K562 (cell line): ENCODE data around the gene AIMP1. TPM values are rescaled to one million over a fixed set of nuclear protein-coding genes. Genes with fewer than 3 reads are reported as not detected.

Experiments used
- ATAC-seq: fragments of 200-7000 bp; cut with Tn5 transposase; 3 replicates; pipeline ENCODE4 v1.9.1; 2020; ENCODE audit warnings: moderate library complexity
- BruUV-seq: library from RNA; stranded (reverse); fragments of 400-500 nt; replicated peaks from 2 replicates; lab custom pipeline; 2021; lab: Mats Ljungman, UMichigan
- CTCF ChIA-PET: fragments of 300-600 bp; formaldehyde crosslinking; extraction: SDS; loops from one replicate; lab custom pipeline; 2021; ENCODE audit warnings: low intra/inter-chr PET ratio; lab: Yijun Ruan, JAX
- POLR2A ChIA-PET: fragments of 300-600, 350-650 bp; sonication (Branson Sonifier 250); formaldehyde crosslinking; extraction: SDS; loops from one replicate; lab custom pipeline; 2021; ENCODE audit warnings: antibody characterized with exemption, inconsistent platforms; lab: Yijun Ruan, JAX
- DNase-seq, 4 experiments: peaks; one replicate each; pipeline versions ENCODE4 v3.0.0 to v3.0.0-alpha.2; 2011 to 2018; ENCODE audit warnings: low spot score in 3 of 4, mixed read lengths in 3 of 4; ENCODE audit errors: extremely low read depth in 1 of 4
- FAIRE-seq: peaks from 2 replicates; lab custom pipeline; 2011; peaks lifted over from hg19 to GRCh38; lab: Jason Lieb, UNC
- H2AFZ ChIP-seq: 2 replicates; pipeline ENCODE4 v1.6.0; 2011; ENCODE audit warnings: low read depth, low read length, control low read depth, inconsistent platforms
- H3K27ac ChIP-seq: fragments of 200-600 bp; 3 replicates; pipeline ENCODE4 v1.8.0; 2011; ENCODE audit warnings: low read depth, mild to moderate bottlenecking, control low read depth, inconsistent platforms, low read length, moderate library complexity, mixed read lengths; ENCODE audit errors: extremely low read depth
- H3K27me3 ChIP-seq, 2 experiments: fragments of 300-600 bp in 1 of 2; 2 replicates in 1 of 2; 3 replicates in 1 of 2; pipeline versions ENCODE4 v1.6.0 to v1.8.0; 2011; ENCODE audit warnings: inconsistent platforms in 2 of 2, low read length in 2 of 2, mild to moderate bottlenecking in 1 of 2, mixed read lengths in 1 of 2, moderate library complexity in 1 of 2; ENCODE audit not compliant: control insufficient read depth in 2 of 2, insufficient read depth in 2 of 2
- H3K36me3 ChIP-seq: fragments of 300-600 bp; 3 replicates; pipeline ENCODE4 v1.8.0; 2011; ENCODE audit warnings: mild to moderate bottlenecking, low read length, inconsistent platforms; ENCODE audit not compliant: control insufficient read depth, insufficient read depth
- H3K4me1 ChIP-seq, 2 experiments: fragments of 200-600 bp in 1 of 2; replicated peaks in 1 of 2; 2 replicates in 1 of 2; 3 replicates in 1 of 2; pipeline versions ENCODE4 v1.5.1 to v1.8.0; 2011; ENCODE audit warnings: inconsistent platforms in 2 of 2, low read length in 2 of 2, mild to moderate bottlenecking in 1 of 2, mixed read lengths in 1 of 2, moderate library complexity in 1 of 2; ENCODE audit not compliant: control insufficient read depth in 2 of 2, insufficient read depth in 2 of 2
- H3K4me2 ChIP-seq: 2 replicates; pipeline ENCODE4 v1.6.1; 2011; ENCODE audit warnings: low read length, control low read depth, inconsistent platforms, mixed read lengths; ENCODE audit not compliant: insufficient read depth
- H3K4me3 ChIP-seq: fragments of 200-600 bp; sonication (generic), shearing (Covaris generic); 2 replicates; pipeline ENCODE4 v1.5.1; 2016; ENCODE audit warnings: control low read depth, inconsistent platforms
- H3K79me2 ChIP-seq: fragments of 200-600 bp; 3 replicates; pipeline ENCODE4 v1.8.0; 2011; ENCODE audit warnings: low read length, inconsistent platforms; ENCODE audit not compliant: control insufficient read depth, insufficient read depth
- H3K9ac ChIP-seq, 2 experiments: 2 replicates each; pipeline versions ENCODE4 v1.6.0 to v1.6.1; 2011; ENCODE audit warnings: low read depth in 2 of 2, low read length in 2 of 2, control low read depth in 1 of 2, inconsistent platforms in 1 of 2, mild to moderate bottlenecking in 1 of 2, mixed read lengths in 1 of 2; ENCODE audit not compliant: insufficient read depth in 1 of 2
- H3K9me1 ChIP-seq: one replicate; pipeline ENCODE4 v1.6.0; 2011; ENCODE audit warnings: inconsistent platforms, mild to moderate bottlenecking, low read length, moderate library complexity; ENCODE audit not compliant: control insufficient read depth, insufficient read depth
- H3K9me3 ChIP-seq: replicated peaks from 2 replicates; pipeline ENCODE4 v1.5.1; 2011; ENCODE audit warnings: low read depth, low read length, inconsistent platforms; ENCODE audit not compliant: control insufficient read depth, insufficient read depth
- H4K20me1 ChIP-seq: replicated peaks from 2 replicates; pipeline ENCODE4 v1.6.1; 2011; ENCODE audit warnings: low read length, inconsistent platforms, mixed read lengths; ENCODE audit not compliant: control insufficient read depth, insufficient read depth
- DNMT1 ChIP-seq: fragments of 450-650 bp; IDR thresholded peaks from 2 replicates; pipeline ENCODE4 v1.6.1; 2016; ENCODE audit warnings: antibody characterized with exemption, mild to moderate bottlenecking
- FOSL1 ChIP-seq: fragments of 200-800 bp; sonication (Bioruptor generic); conservative IDR thresholded peaks from 2 replicates; pipeline ENCODE4 v1.6.1; 2016; ENCODE audit warnings: missing genetic modification characterization, missing compliant biosample characterization
- FUS ChIP-seq: fragments of 200-400 bp; formaldehyde crosslinking; optimal IDR thresholded peaks from 2 replicates; pipeline ENCODE3; 2017; ENCODE audit warnings: low read depth, low read length
- HLTF ChIP-seq: fragments of 450-650 bp; IDR thresholded peaks from 2 replicates; pipeline ENCODE4 v1.6.1; 2016
- JUND ChIP-seq, 2 experiments: IDR thresholded peaks; 2 replicates in 1 of 2; 3 replicates in 1 of 2; pipeline ENCODE4 v1.6.1; 2011; ENCODE audit warnings: borderline replicate concordance in 2 of 2, low read depth in 2 of 2, low read length in 2 of 2, improper control_type of control experiment in 1 of 2, missing biosample characterization in 1 of 2, missing genetic modification characterization in 1 of 2, missing genetic modification reagents in 1 of 2
- MCM2 ChIP-seq: fragments of 450-650 bp; IDR thresholded peaks from 2 replicates; pipeline ENCODE4 v1.6.1; 2017; ENCODE audit warnings: low read depth, mild to moderate bottlenecking
- MYC ChIP-seq, 2 experiments: fragments of 250-450 bp in 1 of 2; sonication (Bioruptor Pico) in 1 of 2; IDR thresholded peaks; 2 replicates each; pipeline versions ENCODE4 v1.5.1 to v1.6.1; 2012 to 2021; ENCODE audit warnings: low read depth in 2 of 2, borderline replicate concordance in 1 of 2, improper control_type of control experiment in 1 of 2, low read length in 1 of 2, mild to moderate bottlenecking in 1 of 2, moderate library complexity in 1 of 2
- NCOR1 ChIP-seq: fragments of 450-650 bp; IDR thresholded peaks from 2 replicates; pipeline ENCODE4 v1.6.1; 2016; ENCODE audit warnings: mild to moderate bottlenecking, moderate library complexity
- NFIX ChIP-seq: fragments of 250-450 bp; sonication (Bioruptor Pico); IDR thresholded peaks from 2 replicates; pipeline ENCODE4 v1.4.0; 2020; ENCODE audit warnings: low read depth, mild to moderate bottlenecking, moderate library complexity
- STAG1 ChIP-seq: sonication (generic); formaldehyde crosslinking; IDR thresholded peaks from 2 replicates; pipeline ENCODE4 v1.5.0; 2020; ENCODE audit warnings: missing genetic modification reagents, borderline replicate concordance
- ZC3H11A ChIP-seq: IDR thresholded peaks from 2 replicates; pipeline ENCODE4 v1.6.1; 2012; ENCODE audit warnings: low read depth, low read length, improper control_type of control experiment
- ZNF143 ChIP-seq: sonication (generic); formaldehyde crosslinking; IDR thresholded peaks from 2 replicates; pipeline ENCODE4 v1.9.0; 2022; ENCODE audit warnings: mild to moderate bottlenecking, missing genetic modification reagents
- ZNF253 ChIP-seq: fragments of 250-450 bp; sonication (Bioruptor Pico); conservative IDR thresholded peaks from 2 replicates; pipeline ENCODE4 v1.6.1; 2021; ENCODE audit warnings: mild to moderate bottlenecking
- ZNF830 ChIP-seq: fragments of 250-450 bp; sonication (Bioruptor Pico); IDR thresholded peaks from 2 replicates; pipeline ENCODE4 v1.5.0; 2021; ENCODE audit warnings: mild to moderate bottlenecking
- WGBS: fragments of 100-300 bp; shearing (Covaris generic); methylation state at CpG from one replicate; pipeline ENCODE4 v1.1.6; 2016; ENCODE audit warnings: low coverage, mixed read lengths; ENCODE audit not compliant: insufficient coverage; ENCODE audit errors: missing lambda C conversion rate; 5-methylcytosine and 5-hydroxymethylcytosine counted together
- in situ Hi-C: fragments of 300-500 bp; cut with MboI; formaldehyde crosslinking; loops from 4 replicates; pipeline ENCODE4 v1.15.0; 2018; ENCODE audit warnings: inconsistent platforms, mixed read lengths
- intact Hi-C: fragments of 100-400 bp; cut with micrococcal nuclease; formaldehyde crosslinking; loops from 2 replicates; pipeline ENCODE4 v1.14.2; 2022
- polyA plus RNA-seq, 8 experiments: library from polyadenylated mRNA; depleted of rRNA in 4 of 8; stranded (reverse) in 5 of 8; unstranded in 3 of 8; fragments of >200 nt; fragmentation: Nextera tagmentation in 2 of 8; fragmentation: Illumina TruSeq in 1 of 8; extraction: Ambion mirVana in 2 of 8; extraction: Trizol in 1 of 8; gene quantifications; 2 replicates each; pipeline versions ENCODE4 v1.2.1 to v1.2.3, GENCODE V29; 2011 to 2014; ENCODE audit warnings: inconsistent platforms in 1 of 8, missing spikeins in 1 of 8
- total RNA-seq, 7 experiments: library from RNA; depleted of rRNA in 6 of 7; stranded (reverse); fragments of >200 nt in 6 of 7; fragmentation: Illumina TruSeq in 2 of 7; extraction: Trizol in 2 of 7; gene quantifications; 2 replicates each; pipeline versions ENCODE4 v1.2.1 to v1.2.3, GENCODE V29; 2011 to 2021; ENCODE audit warnings: low replicate concordance in 1 of 7
- TF ChIP-seq, protein P1 (sequence below), 3 experiments: IDR thresholded peaks in 2 of 3; conservative IDR thresholded peaks in 1 of 3; 2 replicates each; pipeline ENCODE4 v1.5.1; 2011 to 2012; ENCODE audit warnings: low read length in 3 of 3, mild to moderate bottlenecking in 3 of 3, control low read depth in 2 of 3, improper control_type of control experiment in 1 of 3, inconsistent platforms in 1 of 3, low read depth in 1 of 3, mixed read lengths in 1 of 3, moderate library complexity in 1 of 3; ENCODE audit not compliant: insufficient read depth in 2 of 3
- TF ChIP-seq, protein P2 (sequence below): sonication (generic); formaldehyde crosslinking; IDR thresholded peaks from 2 replicates; pipeline ENCODE4 v1.8.1; 2023; ENCODE audit warnings: mild to moderate bottlenecking, missing genetic modification reagents
- TF ChIP-seq, protein P3 (sequence below): fragments of 200-800 bp; sonication (Bioruptor generic); IDR thresholded peaks from 2 replicates; pipeline ENCODE4 v1.6.1; 2017; ENCODE audit warnings: missing genetic modification characterization, missing compliant biosample characterization
- TF ChIP-seq, protein P4 (sequence below): fragments of 450-650 bp; IDR thresholded peaks from 2 replicates; pipeline ENCODE4 v1.6.1; 2016; ENCODE audit warnings: missing biosample characterization, missing genetic modification characterization

Gene AIMP1
- total and polyA plus RNA-seq, 9 of the 15 experiments (the other 6 are each of a cell fraction or from before 2014, with no cell fraction given) = 39.9 to 141 (median 70.1) TPM

DNA sequence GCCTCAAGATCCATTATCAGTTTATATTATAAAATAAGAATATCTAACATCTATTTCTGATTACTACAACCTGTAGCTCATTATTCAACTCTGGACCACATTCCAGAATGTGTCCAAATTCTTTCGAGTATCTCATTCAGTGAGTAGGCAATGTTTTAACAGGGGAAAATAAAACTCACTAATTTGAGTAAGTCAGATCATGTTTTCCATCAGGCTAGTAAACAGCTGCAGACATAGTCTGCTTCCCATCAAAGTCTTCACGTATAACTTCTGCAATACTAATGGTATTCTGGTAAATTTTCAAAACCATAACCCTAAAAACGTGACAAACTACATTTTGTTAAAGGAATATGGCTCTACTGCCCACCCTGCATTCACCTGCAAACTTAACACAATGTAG is 32.1 kb upstream of the AIMP1 start:
- ATAC-seq (no peak), FAIRE-seq (no peak)
- Histone ChIP-seq H3K79me2 (no peaks in the 10 kb centered on the region), H3K9me3 (no peaks in the 10 kb centered on the region), H3K9ac (no peak overlapping the region), H4K20me1 (no peaks in the 10 kb centered on the region), H3K9me1 (no peaks in the 10 kb centered on the region), H3K27me3 (no peaks in the 10 kb centered on the region)
- WGBS = 45% methylated on average over 3 of the region's 3 CpGs
- no TSS peak for BruUV-seq
- CTCF ChIA-PET = no interaction called here
- in situ Hi-C loops (no loop called here), intact Hi-C loops (no loop called here)
- TF ChIP-seq NFIX (no peak), ZNF253 (CRISPR knock-in tag) (no peak), ZC3H11A (no peak), FUS (no peak), JUND (IDR thresholded peaks at IDR 0.05; ENCODE audit: borderline replicate concordance, low read depth, low read length) (no peak), JUND (tag; IDR thresholded peaks at IDR 0.05; ENCODE audit: borderline replicate concordance, low read depth, low read length) (no peak), ZNF830 (no peak), FOSL1 (tag) (no peak), HLTF (no peak), STAG1 (CRISPR knock-in tag) (no peak), DNMT1 (no peak), ZNF143 (no peak), NCOR1 (no peak), MCM2 (no peak), MYC (IDR thresholded peaks at IDR 0.05; ENCODE audit: low read depth, low read length) (no peak), MYC (CRISPR knock-in tag; IDR thresholded peaks at IDR 0.05; ENCODE audit: borderline replicate concordance, low read depth) (no peak)
- TF ChIP-seq, protein P1, sequence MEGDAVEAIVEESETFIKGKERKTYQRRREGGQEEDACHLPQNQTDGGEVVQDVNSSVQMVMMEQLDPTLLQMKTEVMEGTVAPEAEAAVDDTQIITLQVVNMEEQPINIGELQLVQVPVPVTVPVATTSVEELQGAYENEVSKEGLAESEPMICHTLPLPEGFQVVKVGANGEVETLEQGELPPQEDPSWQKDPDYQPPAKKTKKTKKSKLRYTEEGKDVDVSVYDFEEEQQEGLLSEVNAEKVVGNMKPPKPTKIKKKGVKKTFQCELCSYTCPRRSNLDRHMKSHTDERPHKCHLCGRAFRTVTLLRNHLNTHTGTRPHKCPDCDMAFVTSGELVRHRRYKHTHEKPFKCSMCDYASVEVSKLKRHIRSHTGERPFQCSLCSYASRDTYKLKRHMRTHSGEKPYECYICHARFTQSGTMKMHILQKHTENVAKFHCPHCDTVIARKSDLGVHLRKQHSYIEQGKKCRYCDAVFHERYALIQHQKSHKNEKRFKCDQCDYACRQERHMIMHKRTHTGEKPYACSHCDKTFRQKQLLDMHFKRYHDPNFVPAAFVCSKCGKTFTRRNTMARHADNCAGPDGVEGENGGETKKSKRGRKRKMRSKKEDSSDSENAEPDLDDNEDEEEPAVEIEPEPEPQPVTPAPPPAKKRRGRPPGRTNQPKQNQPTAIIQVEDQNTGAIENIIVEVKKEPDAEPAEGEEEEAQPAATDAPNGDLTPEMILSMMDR (IDR thresholded peaks at IDR 0.05 in 2 of 3, conservative IDR thresholded peaks at IDR 0.05 in 1 of 3; ENCODE audit: insufficient read depth in 2 of 3, low read depth in 1 of 3, low read length in 3 of 3) = no peak
- TF ChIP-seq, protein P2, sequence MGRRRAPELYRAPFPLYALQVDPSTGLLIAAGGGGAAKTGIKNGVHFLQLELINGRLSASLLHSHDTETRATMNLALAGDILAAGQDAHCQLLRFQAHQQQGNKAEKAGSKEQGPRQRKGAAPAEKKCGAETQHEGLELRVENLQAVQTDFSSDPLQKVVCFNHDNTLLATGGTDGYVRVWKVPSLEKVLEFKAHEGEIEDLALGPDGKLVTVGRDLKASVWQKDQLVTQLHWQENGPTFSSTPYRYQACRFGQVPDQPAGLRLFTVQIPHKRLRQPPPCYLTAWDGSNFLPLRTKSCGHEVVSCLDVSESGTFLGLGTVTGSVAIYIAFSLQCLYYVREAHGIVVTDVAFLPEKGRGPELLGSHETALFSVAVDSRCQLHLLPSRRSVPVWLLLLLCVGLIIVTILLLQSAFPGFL (CRISPR knock-in tag) = no peak
- TF ChIP-seq, protein P3, sequence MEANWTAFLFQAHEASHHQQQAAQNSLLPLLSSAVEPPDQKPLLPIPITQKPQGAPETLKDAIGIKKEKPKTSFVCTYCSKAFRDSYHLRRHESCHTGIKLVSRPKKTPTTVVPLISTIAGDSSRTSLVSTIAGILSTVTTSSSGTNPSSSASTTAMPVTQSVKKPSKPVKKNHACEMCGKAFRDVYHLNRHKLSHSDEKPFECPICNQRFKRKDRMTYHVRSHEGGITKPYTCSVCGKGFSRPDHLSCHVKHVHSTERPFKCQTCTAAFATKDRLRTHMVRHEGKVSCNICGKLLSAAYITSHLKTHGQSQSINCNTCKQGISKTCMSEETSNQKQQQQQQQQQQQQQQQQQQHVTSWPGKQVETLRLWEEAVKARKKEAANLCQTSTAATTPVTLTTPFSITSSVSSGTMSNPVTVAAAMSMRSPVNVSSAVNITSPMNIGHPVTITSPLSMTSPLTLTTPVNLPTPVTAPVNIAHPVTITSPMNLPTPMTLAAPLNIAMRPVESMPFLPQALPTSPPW = no peak
- TF ChIP-seq, protein P4, sequence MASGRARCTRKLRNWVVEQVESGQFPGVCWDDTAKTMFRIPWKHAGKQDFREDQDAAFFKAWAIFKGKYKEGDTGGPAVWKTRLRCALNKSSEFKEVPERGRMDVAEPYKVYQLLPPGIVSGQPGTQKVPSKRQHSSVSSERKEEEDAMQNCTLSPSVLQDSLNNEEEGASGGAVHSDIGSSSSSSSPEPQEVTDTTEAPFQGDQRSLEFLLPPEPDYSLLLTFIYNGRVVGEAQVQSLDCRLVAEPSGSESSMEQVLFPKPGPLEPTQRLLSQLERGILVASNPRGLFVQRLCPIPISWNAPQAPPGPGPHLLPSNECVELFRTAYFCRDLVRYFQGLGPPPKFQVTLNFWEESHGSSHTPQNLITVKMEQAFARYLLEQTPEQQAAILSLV (tag) = no peak
- TF ChIP-seq, all 486 proteins: peak for 0
- Histone ChIP-seq H3K36me3 (peaks cover 10% of the 10 kb centered on the region; the same call in 1 of the 3 replicates), H3K27ac (no peak overlapping the region), H3K4me1 (0 out of 5 replicates have a peak, but pooled peaks cover 0 to 4% of the 10 kb centered on the region in 2 experiments), H3K4me3 (no peak overlapping the region), H3K4me2 (no peak overlapping the region), H2AFZ (no peak overlapping the region)
- no peak for DNase-seq
- POLR2A ChIA-PET = no interaction called here
